NCI-H128 (cell line): ENCODE results near the gene C14orf180.
"Not testable (repeated sequence)": the region's sequence is repeated elsewhere in the genome, so short reads cannot be mapped to it uniquely, and the experiment has no call there.

Experiments
- DNase-seq: peaks from one replicate; lab custom pipeline; 2025; ENCODE audit not compliant: unreplicated experiment; lab: John Stamatoyannopoulos, UW

C14orf180 gene

GRCh38 chr14:104577426-104577825, 2.1 kb upstream of the C14orf180 start:
- no peak for DNase-seq

GRCh38 chr14:104577847-104578301, 1.7 kb upstream of the C14orf180 start:
- no peak for DNase-seq

- no peak for DNase-seq
These were observed 1.2 kb upstream of the C14orf180 start for GRCh38 chr14:104578321-104578720.

- not testable (repeated sequence) for DNase-seq
These were observed 375 bp downstream of the C14orf180 start for GRCh38 chr14:104579939-104580338.

GRCh38 chr14:104580961-104581360, 1.4 kb downstream of the C14orf180 start:
- DNase-seq: no peak

- DNase-seq: no peak
These were observed 2.0 kb downstream of the C14orf180 start for GRCh38 chr14:104581521-104581920.

- DNase-seq: no peak
These were observed 2.4 kb downstream of the C14orf180 start for GRCh38 chr14:104582005-104582404.

GRCh38 chr14:104582662-104583061, 3.1 kb downstream of the C14orf180 start:
- no peak for DNase-seq

- DNase-seq: no peak
These were observed 4.1 kb downstream of the C14orf180 start for GRCh38 chr14:104583424-104584306.

- DNase-seq: no peak
These were observed 5.0 kb downstream of the C14orf180 start for GRCh38 chr14:104584557-104584956.

- no peak for DNase-seq
These were observed 6.6 kb downstream of the C14orf180 start for GRCh38 chr14:104585966-104586697.

GRCh38 chr14:104586832-104587620, 7.5 kb downstream of the C14orf180 start:
- DNase-seq: no peak

- no peak for DNase-seq
These were observed 8.1 kb downstream of the C14orf180 start for GRCh38 chr14:104587641-104588040.

GRCh38 chr14:104588066-104588857, 8.7 kb downstream of the C14orf180 start:
- no peak for DNase-seq

- DNase-seq: no peak
These were observed 10.0 kb downstream of the C14orf180 start for GRCh38 chr14:104589338-104590195.

- DNase-seq: no peak
These were observed 10.8 kb downstream of the C14orf180 start for GRCh38 chr14:104590240-104590965.

- no peak for DNase-seq
These were observed 11.5 kb downstream of the C14orf180 start for GRCh38 chr14:104591031-104591430.

- no peak for DNase-seq
These were observed 12.1 kb downstream of the C14orf180 start for GRCh38 chr14:104591506-104592291.
